Measurements from ENCODE around the gene NDUFS8. TPM values are rescaled to one million over a fixed set of nuclear protein-coding genes. Genes with fewer than 3 reads are reported as not detected.
A peak's percentile ranks its signal among the peaks of the same experiment; 100 is the strongest.

Gene NDUFS8
- total RNA-seq, 1 donor from 2014 or later: 128 TPM

- ATAC-seq: no peak
These were observed 21.0 kb downstream of the NDUFS8 start for GRCh38 chr11:68051191-68052136.

- ATAC-seq: no peak
These were observed 21.8 kb downstream of the NDUFS8 start for GRCh38 chr11:68052137-68052873.

- ATAC-seq: no peak
These were observed 22.6 kb downstream of the NDUFS8 start for GRCh38 chr11:68053117-68053516.

GRCh38 chr11:68053981-68054812, 23.7 kb downstream of the NDUFS8 start:
- no peak for ATAC-seq

- no peak for ATAC-seq
These were observed 26.1 kb downstream of the NDUFS8 start for GRCh38 chr11:68056317-68057285.

GRCh38 chr11:68057807-68058206, 27.3 kb downstream of the NDUFS8 start:
- no peak for ATAC-seq

- ATAC-seq: no peak
These were observed 31.0 kb downstream of the NDUFS8 start for GRCh38 chr11:68061508-68061907.

GRCh38 chr11:68064926-68065325, 34.4 kb downstream of the NDUFS8 start:
- ATAC-seq: no peak

GRCh38 chr11:68065841-68066240, 35.4 kb downstream of the NDUFS8 start:
- no peak for ATAC-seq

- ATAC-seq: no peak
These were observed 36.3 kb downstream of the NDUFS8 start for GRCh38 chr11:68066742-68067141.

GRCh38 chr11:68067991-68068390, 37.5 kb downstream of the NDUFS8 start:
- no peak for ATAC-seq

GRCh38 chr11:68071281-68072048, 41.0 kb downstream of the NDUFS8 start:
- peak; percentile 26 for ATAC-seq

GRCh38 chr11:68074584-68075352, 44.3 kb downstream of the NDUFS8 start:
- ATAC-seq: no peak

- ATAC-seq: no peak
These were observed 46.0 kb downstream of the NDUFS8 start for GRCh38 chr11:68076371-68077042.

- ATAC-seq: no peak
These were observed 47.4 kb downstream of the NDUFS8 start for GRCh38 chr11:68077617-68078582.

- no peak for ATAC-seq
These were observed 50.4 kb downstream of the NDUFS8 start for GRCh38 chr11:68080860-68081259.

GRCh38 chr11:68081691-68082090, 51.2 kb downstream of the NDUFS8 start:
- no peak for ATAC-seq

GRCh38 chr11:68082481-68082880, 52.0 kb downstream of the NDUFS8 start:
- no peak for ATAC-seq
